AG10803 (cell line): ENCODE measurements around the gene TAL1.

Experiments used
- DNase-seq: peaks from one replicate; pipeline ENCODE4 v3.0.0; 2010; ENCODE audit warnings: low read depth
- H3K4me3 ChIP-seq: 2 replicates; pipeline ENCODE4 v1.5.1; 2011; ENCODE audit warnings: mild to moderate bottlenecking, low read length, control low read depth
- TF ChIP-seq, protein P1 (sequence below): conservative IDR thresholded peaks from 2 replicates; pipeline ENCODE4 v1.5.1; 2011; ENCODE audit warnings: mild to moderate bottlenecking, low read length, control low read depth, inconsistent platforms

The TAL1 gene

DNA sequence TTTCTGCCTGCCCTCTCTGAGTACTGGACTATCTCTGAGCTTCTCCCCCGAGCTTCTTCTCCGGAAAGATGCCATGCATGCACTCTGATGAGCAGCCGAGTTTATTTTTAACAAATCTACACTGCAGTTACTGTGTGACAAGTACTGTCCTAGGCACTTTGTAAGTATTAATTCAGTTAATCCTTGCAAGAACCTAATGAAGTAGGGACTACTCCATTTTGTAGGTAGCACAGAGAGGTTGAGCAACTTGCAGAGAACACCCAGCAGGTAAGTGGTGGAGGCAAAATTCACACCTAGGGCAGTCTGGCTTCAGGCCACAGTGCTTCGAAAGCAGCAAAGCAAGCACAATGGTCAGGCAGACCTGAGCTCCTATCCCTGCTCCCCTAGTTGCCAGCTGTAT lies 3.8 kb upstream of the TAL1 start:
- no peak overlapping the region for H3K4me3 ChIP-seq
- DNase-seq, result no peak
- TF ChIP-seq, protein P1, sequence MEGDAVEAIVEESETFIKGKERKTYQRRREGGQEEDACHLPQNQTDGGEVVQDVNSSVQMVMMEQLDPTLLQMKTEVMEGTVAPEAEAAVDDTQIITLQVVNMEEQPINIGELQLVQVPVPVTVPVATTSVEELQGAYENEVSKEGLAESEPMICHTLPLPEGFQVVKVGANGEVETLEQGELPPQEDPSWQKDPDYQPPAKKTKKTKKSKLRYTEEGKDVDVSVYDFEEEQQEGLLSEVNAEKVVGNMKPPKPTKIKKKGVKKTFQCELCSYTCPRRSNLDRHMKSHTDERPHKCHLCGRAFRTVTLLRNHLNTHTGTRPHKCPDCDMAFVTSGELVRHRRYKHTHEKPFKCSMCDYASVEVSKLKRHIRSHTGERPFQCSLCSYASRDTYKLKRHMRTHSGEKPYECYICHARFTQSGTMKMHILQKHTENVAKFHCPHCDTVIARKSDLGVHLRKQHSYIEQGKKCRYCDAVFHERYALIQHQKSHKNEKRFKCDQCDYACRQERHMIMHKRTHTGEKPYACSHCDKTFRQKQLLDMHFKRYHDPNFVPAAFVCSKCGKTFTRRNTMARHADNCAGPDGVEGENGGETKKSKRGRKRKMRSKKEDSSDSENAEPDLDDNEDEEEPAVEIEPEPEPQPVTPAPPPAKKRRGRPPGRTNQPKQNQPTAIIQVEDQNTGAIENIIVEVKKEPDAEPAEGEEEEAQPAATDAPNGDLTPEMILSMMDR, result no peak

DNA sequence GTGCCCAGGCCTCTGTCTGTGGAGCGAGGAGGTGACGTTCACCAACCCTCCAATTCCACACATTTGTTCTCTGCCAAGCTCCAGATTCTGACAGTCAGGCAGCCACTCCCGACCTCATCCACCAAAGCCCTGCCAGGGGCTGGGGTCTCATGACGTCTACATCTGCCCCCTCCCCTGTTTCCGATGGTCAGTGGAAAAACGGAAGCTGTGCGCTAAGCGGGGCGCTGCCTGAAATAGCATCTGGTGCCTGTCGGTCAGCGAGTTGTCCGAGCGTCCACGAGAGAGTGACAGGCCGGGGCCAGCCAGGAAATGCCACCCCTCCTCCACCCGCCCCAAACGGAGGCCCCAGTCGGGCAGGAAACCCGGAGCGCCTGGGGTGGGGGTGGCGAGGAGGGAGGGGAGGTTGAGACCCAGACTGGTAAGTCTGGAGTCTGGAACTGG lies 3.2 kb upstream of the TAL1 start:
- H3K4me3 ChIP-seq, result no peak overlapping the region
- DNase-seq, result no peak
- TF ChIP-seq, protein P1, result no peak

DNA sequence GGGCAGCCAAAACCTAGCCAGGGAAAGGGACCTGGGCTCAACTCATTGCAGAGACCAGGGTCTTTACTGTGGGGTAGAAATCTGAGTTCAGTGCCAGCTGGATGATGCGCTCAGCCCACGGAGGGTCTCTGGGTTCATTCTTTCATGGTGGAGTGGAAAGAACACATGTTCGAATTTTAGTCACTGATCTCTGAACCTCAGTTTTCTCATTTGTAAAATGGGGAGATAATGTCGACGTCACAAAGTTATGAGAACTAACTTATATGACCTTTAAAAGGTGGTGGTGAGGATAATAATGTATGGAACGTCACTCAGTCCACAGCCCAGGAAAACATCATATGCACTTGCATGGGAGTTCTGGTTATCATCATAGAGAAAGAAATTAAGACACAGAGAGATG lies 1.2 kb upstream of the TAL1 start:
- no peak for DNase-seq
- no peak overlapping the region for H3K4me3 ChIP-seq
- TF ChIP-seq, protein P1, result no peak

DNA sequence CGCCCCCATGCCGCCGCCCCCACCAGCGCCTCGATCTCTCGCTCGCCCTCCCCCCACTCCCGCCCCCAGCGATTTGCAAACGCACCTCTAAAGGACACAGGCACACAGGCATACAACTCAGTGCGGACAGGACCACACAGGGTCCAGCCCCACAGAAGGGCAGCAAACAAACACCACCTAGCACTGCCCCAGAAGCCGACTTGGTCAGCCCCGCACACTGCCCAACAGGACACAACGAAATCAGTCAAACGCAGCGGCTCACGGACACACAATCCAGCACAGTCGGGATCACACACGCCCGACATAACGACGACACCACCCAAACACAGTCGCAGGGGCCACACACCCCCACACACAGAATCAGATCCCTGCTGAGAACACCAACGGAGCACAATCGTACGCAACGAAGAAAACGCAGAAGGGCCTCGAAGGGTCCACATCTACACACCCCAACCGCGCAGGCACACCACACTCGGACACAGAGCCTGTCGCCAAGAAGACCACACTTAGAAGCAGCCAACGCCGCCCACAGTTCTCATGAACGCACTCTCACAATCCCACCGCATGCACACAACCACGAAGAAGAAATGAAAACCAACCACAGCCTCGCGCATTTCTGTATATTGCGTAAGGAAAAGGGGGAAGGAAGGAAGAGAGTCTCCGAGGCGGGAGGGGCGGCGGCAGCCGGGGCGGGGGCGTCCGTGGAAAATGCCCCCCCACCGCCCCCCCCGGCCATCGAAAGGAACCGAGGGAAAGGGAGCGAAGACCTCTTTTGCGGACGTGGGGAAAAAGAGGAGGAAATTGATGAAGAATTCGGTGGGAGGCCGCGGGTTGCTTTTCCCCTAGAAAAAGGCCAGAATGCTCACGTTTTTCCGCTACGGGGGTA lies 481 bp downstream of the TAL1 start:
- peak; percentile 45 for DNase-seq
- H3K4me3 ChIP-seq, result peak overlapping the region; percentile 34
- TF ChIP-seq, protein P1, result no peak

DNA sequence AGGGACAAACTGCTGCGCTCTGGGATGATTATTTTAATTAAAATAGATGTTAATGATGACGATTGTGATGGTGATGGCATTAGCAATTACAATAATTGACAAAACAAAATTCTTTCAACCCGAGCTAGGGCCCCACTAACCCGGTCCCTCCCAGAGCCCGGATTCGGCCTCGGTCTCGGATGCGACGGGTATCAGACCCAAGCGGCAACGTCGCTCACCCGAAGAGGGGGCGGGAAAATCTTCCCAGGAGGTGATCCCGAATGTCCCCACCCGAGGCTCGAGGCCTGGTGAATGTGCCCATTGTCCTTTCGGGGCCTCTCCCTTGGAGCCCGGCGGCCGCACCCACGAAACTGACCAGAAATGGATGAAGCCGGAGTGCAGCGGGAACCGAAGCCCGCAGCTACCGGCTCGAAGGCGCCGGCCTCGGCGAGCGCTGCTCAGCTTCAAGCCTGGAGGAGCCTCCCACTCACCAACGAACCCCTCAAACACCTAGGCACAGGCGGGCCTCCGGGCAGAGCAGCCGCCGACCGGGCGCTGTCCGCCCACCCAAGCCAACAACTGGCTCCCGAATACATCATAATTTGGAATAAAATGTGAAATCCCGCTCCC lies 1.2 kb downstream of the TAL1 start:
- no peak for DNase-seq
- H3K4me3 ChIP-seq, result no peak overlapping the region
- TF ChIP-seq, protein P1, result no peak

DNA sequence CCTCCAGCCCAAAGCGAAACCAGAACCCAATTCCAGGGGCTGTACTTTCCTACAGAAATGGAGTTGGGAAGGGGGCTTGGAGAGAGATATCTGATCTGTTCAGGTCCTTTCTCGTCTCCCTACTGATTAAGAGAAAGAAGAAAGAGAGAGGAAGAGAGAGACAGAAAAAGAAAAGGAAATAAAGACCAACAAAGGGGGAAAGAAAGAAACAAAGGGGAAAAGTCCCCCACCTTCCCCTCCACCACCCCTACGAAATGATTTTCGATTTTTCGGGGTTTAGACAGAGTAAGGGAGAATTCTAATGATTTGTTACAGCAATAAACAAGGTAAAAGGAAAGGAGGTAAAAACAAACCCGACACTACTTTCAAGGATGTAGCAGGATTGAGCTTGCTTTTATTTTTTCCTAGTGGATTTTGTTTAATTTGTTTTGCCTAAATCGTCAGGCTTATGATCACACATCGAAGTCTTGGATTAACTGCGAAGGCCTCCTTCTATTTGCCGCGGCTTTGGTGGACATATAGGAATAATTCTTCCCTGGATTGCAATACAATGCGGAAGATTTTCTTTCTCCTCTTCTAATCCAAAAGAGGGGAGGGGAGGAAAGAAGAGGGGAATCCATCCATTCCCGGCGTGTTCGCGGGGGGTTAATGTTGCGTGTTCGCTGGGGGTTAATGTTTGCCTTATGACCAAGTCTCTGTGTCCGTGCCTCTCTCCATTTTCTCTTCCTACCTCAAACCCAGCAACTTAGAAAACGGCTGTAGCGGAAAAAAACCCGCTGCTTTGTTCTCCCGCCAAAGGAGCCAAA lies 1.9 kb downstream of the TAL1 start:
- TF ChIP-seq, protein P1, result no peak

More for the DNA sequence above, 1.9 kb downstream of the TAL1 start:
- DNase-seq, result no peak
- H3K4me3 ChIP-seq, result no peak overlapping the region
